RWPE2 (cell line): Measurements from ENCODE around the gene HK3.

Experiments used
- ATAC-seq: fragments of 200-7000 bp; cut with Tn5 transposase; 3 replicates; pipeline ENCODE4 v1.9.1; 2021; ENCODE audit warnings: low read depth
- DNase-seq: peaks from one replicate; pipeline ENCODE4 v3.0.0-alpha.2; 2020; ENCODE audit warnings: low spot score
- H3K27ac ChIP-seq: fragments of 450-650 bp; 2 replicates; pipeline ENCODE4 v1.5.1; 2017; ENCODE audit warnings: mild to moderate bottlenecking; ENCODE audit not compliant: poor library complexity, severe bottlenecking
- H3K27me3 ChIP-seq: fragments of 250-450 bp; sonication (Bioruptor Pico); 2 replicates; pipeline ENCODE4 v1.5.1; 2021; ENCODE audit warnings: mild to moderate bottlenecking, moderate library complexity; ENCODE audit not compliant: insufficient read depth, poor library complexity, severe bottlenecking
- H3K36me3 ChIP-seq: fragments of 250-450 bp; sonication (Bioruptor Pico); 2 replicates; pipeline ENCODE4 v1.5.1; 2020; ENCODE audit warnings: low read depth, mild to moderate bottlenecking, moderate library complexity
- H3K4me1 ChIP-seq: fragments of 250-450 bp; sonication (Bioruptor Pico); 2 replicates; pipeline ENCODE4 v1.5.1; 2021; ENCODE audit warnings: mild to moderate bottlenecking, moderate library complexity; ENCODE audit not compliant: insufficient read depth, poor library complexity, severe bottlenecking
- H3K4me3 ChIP-seq: fragments of 250-450 bp; sonication (Bioruptor Pico); 2 replicates; pipeline ENCODE4 v1.5.1; 2021; ENCODE audit warnings: mild to moderate bottlenecking, moderate library complexity; ENCODE audit not compliant: severe bottlenecking
- H3K9me3 ChIP-seq: fragments of 250-450 bp; sonication (Bioruptor Pico); 2 replicates; pipeline ENCODE4 v1.5.1; 2021; ENCODE audit warnings: mild to moderate bottlenecking, moderate library complexity; ENCODE audit not compliant: severe bottlenecking
- CTCF ChIP-seq: fragments of 450-650 bp; IDR thresholded peaks from one replicate; pipeline ENCODE4 v1.5.1; 2017; ENCODE audit warnings: mild to moderate bottlenecking, moderate library complexity; ENCODE audit not compliant: poor library complexity, severe bottlenecking

HK3 gene

GRCh38 chr5:176851871-176852658 lies 47.1 kb downstream of the HK3 start:
- ATAC-seq (no peak), DNase-seq (no peak)
- no peak overlapping the region for H3K27ac ChIP-seq
- H3K9me3 ChIP-seq = no peaks in the 10 kb centered on the region
- no peak for TF ChIP-seq CTCF
- no peak overlapping the region for H3K4me3 ChIP-seq
- H3K36me3 ChIP-seq = no peaks in the 10 kb centered on the region
- H3K4me1 ChIP-seq = no peaks in the 10 kb centered on the region
- peaks cover 21% of the 10 kb centered on the region for H3K27me3 ChIP-seq

- DNase-seq = no peak
- Histone ChIP-seq H3K27me3 (peaks cover 15% of the 10 kb centered on the region), H3K9me3 (no peaks in the 10 kb centered on the region), H3K27ac (no peak overlapping the region), H3K4me3 (no peak overlapping the region), H3K4me1 (no peaks in the 10 kb centered on the region), H3K36me3 (no peaks in the 10 kb centered on the region)
- no peak for TF ChIP-seq CTCF
- ATAC-seq = no peak
Observed at GRCh38 chr5:176851380-176851779, 47.8 kb downstream of the HK3 start.

- no peak overlapping the region for H3K27ac ChIP-seq
Observed at GRCh38 chr5:176850371-176851245, 48.5 kb downstream of the HK3 start.

GRCh38 chr5:176849611-176850227 lies 49.4 kb downstream of the HK3 start:
- no peaks in the 10 kb centered on the region for H3K4me1 ChIP-seq
- no peak overlapping the region for H3K27ac ChIP-seq
- H3K4me3 ChIP-seq = no peak overlapping the region
- H3K27me3 ChIP-seq = peaks cover 15% of the 10 kb centered on the region
- no peaks in the 10 kb centered on the region for H3K36me3 ChIP-seq
- TF ChIP-seq CTCF = no peak
- ATAC-seq = no peak
- no peak for DNase-seq
- H3K9me3 ChIP-seq = no peaks in the 10 kb centered on the region

More at GRCh38 chr5:176850371-176851245, 48.5 kb downstream of the HK3 start:
- no peak for ATAC-seq
- Histone ChIP-seq H3K27me3 (peaks cover 15% of the 10 kb centered on the region), H3K36me3 (no peaks in the 10 kb centered on the region), H3K4me3 (no peak overlapping the region), H3K4me1 (no peaks in the 10 kb centered on the region), H3K9me3 (no peaks in the 10 kb centered on the region)
- DNase-seq = no peak
- TF ChIP-seq CTCF = no peak
